ENCODE data around the gene PCDHGC4. TPM values are rescaled to one million over a fixed set of nuclear protein-coding genes. Genes with fewer than 3 reads are reported as not detected.

PCDHGC4 gene
- polyA plus RNA-seq, 1 experiment: 0.46 TPM

DNA sequence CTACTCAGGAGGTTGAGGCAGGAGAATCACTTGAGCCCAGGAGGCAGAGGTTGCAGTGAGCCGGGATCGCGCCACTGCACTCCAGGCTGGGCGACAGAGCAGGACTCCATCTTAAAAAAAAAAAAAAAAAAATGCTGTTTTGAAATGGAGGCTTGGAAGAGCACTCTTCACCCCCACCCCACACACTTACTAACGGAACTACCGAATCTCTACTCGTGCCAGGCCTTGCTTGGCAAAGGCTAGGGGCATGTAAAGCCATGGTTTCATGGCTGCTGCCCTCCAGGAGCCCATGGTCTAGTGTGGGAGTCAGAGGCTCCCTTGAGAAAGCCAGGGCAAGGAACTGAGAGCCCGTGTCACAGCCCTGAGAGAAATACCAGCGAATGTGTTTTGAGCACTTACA is 25.3 kb downstream of the PCDHGC4 start:
- ChIA-PET CTCF (interaction anchor here (1.7 to 11.7 kb wide), 3 partner anchors 13 to 54 kb away, joined by 8 to 165 read pairs (median 12); no protein-coding TSS in a partner anchor), POLR2A (interaction anchor here (1.0 to 4.7 kb wide), 2 partner anchors 11 to 14 kb away, joined by 3 to 40 read pairs; no protein-coding TSS in a partner anchor)
- no peak for DNase-seq (ENCODE audit: low read depth, low spot score)
- Histone ChIP-seq H3K27me3 (ENCODE audit: control insufficient read depth, insufficient read depth, low read length) (no peaks in the 10 kb centered on the region), H3K4me3 (ENCODE audit: low read depth, low read length) (no peak overlapping the region), H3K27ac (ENCODE audit: low read depth, low read length) (no peak overlapping the region), H3K9me3 (ENCODE audit: control insufficient read depth, insufficient read depth, low read length) (no peaks in the 10 kb centered on the region)
- TF ChIP-seq, protein P1, sequence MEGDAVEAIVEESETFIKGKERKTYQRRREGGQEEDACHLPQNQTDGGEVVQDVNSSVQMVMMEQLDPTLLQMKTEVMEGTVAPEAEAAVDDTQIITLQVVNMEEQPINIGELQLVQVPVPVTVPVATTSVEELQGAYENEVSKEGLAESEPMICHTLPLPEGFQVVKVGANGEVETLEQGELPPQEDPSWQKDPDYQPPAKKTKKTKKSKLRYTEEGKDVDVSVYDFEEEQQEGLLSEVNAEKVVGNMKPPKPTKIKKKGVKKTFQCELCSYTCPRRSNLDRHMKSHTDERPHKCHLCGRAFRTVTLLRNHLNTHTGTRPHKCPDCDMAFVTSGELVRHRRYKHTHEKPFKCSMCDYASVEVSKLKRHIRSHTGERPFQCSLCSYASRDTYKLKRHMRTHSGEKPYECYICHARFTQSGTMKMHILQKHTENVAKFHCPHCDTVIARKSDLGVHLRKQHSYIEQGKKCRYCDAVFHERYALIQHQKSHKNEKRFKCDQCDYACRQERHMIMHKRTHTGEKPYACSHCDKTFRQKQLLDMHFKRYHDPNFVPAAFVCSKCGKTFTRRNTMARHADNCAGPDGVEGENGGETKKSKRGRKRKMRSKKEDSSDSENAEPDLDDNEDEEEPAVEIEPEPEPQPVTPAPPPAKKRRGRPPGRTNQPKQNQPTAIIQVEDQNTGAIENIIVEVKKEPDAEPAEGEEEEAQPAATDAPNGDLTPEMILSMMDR (IDR thresholded peaks at IDR 0.05; ENCODE audit: low read depth, low read length): no peak

DNA sequence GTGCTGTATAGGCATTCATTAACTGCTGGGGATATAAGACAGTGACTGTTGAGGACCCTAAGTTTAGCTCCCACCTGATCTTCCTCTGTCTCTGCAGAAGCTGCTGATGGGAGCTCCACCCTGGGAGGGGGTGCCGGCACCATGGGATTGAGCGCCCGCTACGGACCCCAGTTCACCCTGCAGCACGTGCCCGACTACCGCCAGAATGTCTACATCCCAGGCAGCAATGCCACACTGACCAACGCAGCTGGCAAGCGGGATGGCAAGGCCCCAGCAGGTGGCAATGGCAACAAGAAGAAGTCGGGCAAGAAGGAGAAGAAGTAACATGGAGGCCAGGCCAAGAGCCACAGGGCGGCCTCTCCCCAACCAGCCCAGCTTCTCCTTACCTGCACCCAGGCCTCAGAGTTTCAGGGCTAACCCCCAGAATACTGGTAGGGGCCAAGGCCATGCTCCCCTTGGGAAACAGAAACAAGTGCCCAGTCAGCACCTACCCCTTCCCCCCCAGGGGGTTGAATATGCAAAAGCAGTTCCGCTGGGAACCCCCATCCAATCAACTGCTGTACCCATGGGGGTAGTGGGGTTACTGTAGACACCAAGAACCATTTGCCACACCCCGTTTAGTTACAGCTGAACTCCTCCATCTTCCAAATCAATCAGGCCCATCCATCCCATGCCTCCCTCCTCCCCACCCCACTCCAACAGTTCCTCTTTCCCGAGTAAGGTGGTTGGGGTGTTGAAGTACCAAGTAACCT is 26.2 kb downstream of the PCDHGC4 start:
- no peaks in the 10 kb centered on the region for H3K27me3 ChIP-seq (ENCODE audit: control insufficient read depth, insufficient read depth, low read length)
- ChIA-PET CTCF (interaction anchor here (2.0 to 11.7 kb wide), 4 partner anchors 12 to 47 kb away, joined by 7 to 165 read pairs (median 20); no protein-coding TSS in a partner anchor), POLR2A (interaction anchor here (4.7 kb wide), 1 partner anchor 10 kb away, joined by 40 read pairs; no protein-coding TSS in a partner anchor)
- no peak overlapping the region for H3K27ac ChIP-seq (ENCODE audit: low read depth, low read length)
- TF ChIP-seq, protein P1 (IDR thresholded peaks at IDR 0.05; ENCODE audit: low read depth, low read length): no peak
- no peak overlapping the region for H3K4me3 ChIP-seq (ENCODE audit: low read depth, low read length)
- no peaks in the 10 kb centered on the region for H3K9me3 ChIP-seq (ENCODE audit: control insufficient read depth, insufficient read depth, low read length)
- no peak for DNase-seq (ENCODE audit: low read depth, low spot score)

DNA sequence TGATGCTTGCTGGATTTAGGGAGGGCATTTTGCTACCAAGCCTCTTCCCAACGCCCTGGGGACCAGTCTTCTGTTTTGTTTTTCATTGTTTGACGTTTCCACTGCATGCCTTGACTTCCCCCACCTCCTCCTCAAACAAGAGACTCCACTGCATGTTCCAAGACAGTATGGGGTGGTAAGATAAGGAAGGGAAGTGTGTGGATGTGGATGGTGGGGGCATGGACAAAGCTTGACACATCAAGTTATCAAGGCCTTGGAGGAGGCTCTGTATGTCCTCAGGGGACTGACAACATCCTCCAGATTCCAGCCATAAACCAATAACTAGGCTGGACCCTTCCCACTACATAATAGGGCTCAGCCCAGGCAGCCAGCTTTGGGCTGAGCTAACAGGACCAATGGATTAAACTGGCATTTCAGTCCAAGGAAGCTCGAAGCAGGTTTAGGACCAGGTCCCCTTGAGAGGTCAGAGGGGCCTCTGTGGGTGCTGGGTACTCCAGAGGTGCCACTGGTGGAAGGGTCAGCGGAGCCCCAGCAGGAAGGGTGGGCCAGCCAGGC is 27.0 kb downstream of the PCDHGC4 start:
- no peak for DNase-seq (ENCODE audit: low read depth, low spot score)
- Histone ChIP-seq H3K27ac (ENCODE audit: low read depth, low read length) (peak overlapping the region; percentile 80), H3K9me3 (ENCODE audit: control insufficient read depth, insufficient read depth, low read length) (no peaks in the 10 kb centered on the region), H3K27me3 (ENCODE audit: control insufficient read depth, insufficient read depth, low read length) (no peaks in the 10 kb centered on the region), H3K4me3 (ENCODE audit: low read depth, low read length) (no peak overlapping the region)
- POLR2A ChIA-PET: interaction anchor here (2.0 kb wide), 1 partner anchor 10 kb away, joined by 10 read pairs; no protein-coding TSS in a partner anchor
- CTCF ChIA-PET: interaction anchor here (0.6 to 11.7 kb wide), 9 partner anchors 10 to 138 kb away, joined by 3 to 165 read pairs (median 7); no protein-coding TSS in a partner anchor
- TF ChIP-seq, protein P1 (IDR thresholded peaks at IDR 0.05; ENCODE audit: low read depth, low read length): no peak

DNA sequence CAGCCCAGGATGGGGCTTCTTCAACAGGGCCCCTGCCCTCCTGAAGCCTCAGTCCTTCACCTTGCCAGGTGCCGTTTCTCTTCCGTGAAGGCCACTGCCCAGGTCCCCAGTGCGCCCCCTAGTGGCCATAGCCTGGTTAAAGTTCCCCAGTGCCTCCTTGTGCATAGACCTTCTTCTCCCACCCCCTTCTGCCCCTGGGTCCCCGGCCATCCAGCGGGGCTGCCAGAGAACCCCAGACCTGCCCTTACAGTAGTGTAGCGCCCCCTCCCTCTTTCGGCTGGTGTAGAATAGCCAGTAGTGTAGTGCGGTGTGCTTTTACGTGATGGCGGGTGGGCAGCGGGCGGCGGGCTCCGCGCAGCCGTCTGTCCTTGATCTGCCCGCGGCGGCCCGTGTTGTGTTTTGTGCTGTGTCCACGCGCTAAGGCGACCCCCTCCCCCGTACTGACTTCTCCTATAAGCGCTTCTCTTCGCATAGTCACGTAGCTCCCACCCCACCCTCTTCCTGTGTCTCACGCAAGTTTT is 27.6 kb downstream of the PCDHGC4 start:
- Histone ChIP-seq H3K27ac (ENCODE audit: low read depth, low read length) (peak overlapping the region; percentile 80), H3K9me3 (ENCODE audit: control insufficient read depth, insufficient read depth, low read length) (no peaks in the 10 kb centered on the region), H3K27me3 (ENCODE audit: control insufficient read depth, insufficient read depth, low read length) (no peaks in the 10 kb centered on the region), H3K4me3 (ENCODE audit: low read depth, low read length) (no peak overlapping the region)
- no peak for DNase-seq (ENCODE audit: low read depth, low spot score)
- ChIA-PET POLR2A (interaction anchor here (1.2 to 2.0 kb wide), 3 partner anchors 9 to 45 kb away, joined by 5 to 10 read pairs (median 8); no protein-coding TSS in a partner anchor), CTCF (interaction anchor here (0.7 to 11.7 kb wide), 12 partner anchors 10 to 138 kb away, joined by 3 to 165 read pairs (median 6); partner anchors contain the start of gene PCDHGC3)
- TF ChIP-seq, protein P1 (IDR thresholded peaks at IDR 0.05; ENCODE audit: low read depth, low read length): peak; percentile 83
